Neuronal stem cell (in vitro differentiated cells): ENCODE data around the gene THEMIS.
A peak's percentile ranks its signal among the peaks of the same experiment; 100 is the strongest.
"Not testable (repeated sequence)": the region's sequence is repeated elsewhere in the genome, so short reads cannot be mapped to it uniquely, and the experiment has no call there.

ENCODE experiments used
- DNase-seq: peaks from one replicate; pipeline ENCODE4 v3.0.0-alpha.2; 2013; ENCODE audit warnings: low spot score
- H2AFZ ChIP-seq: one replicate; pipeline ENCODE4 v1.6.1; 2013; ENCODE audit warnings: mild to moderate bottlenecking, low read length, inconsistent platforms
- H2AK5ac ChIP-seq: 2 replicates; pipeline ENCODE4 v1.6.1; 2013; ENCODE audit warnings: low read depth, mild to moderate bottlenecking, inconsistent platforms, low read length, moderate library complexity, mixed read lengths
- H2BK120ac ChIP-seq: 2 replicates; pipeline ENCODE4 v1.6.1; 2013; ENCODE audit warnings: low read depth, mild to moderate bottlenecking, inconsistent platforms, low read length, moderate library complexity, mixed read lengths
- H2BK12ac ChIP-seq: one replicate; pipeline ENCODE4 v1.6.1; 2013; ENCODE audit warnings: low read length, inconsistent platforms
- H2BK15ac ChIP-seq: 2 replicates; pipeline ENCODE4 v1.6.1; 2013; ENCODE audit warnings: mild to moderate bottlenecking, low read length, inconsistent platforms, mixed read lengths
- H2BK5ac ChIP-seq: one replicate; pipeline ENCODE4 v1.6.1; 2013; ENCODE audit warnings: inconsistent platforms, mild to moderate bottlenecking, low read length, moderate library complexity
- H3K14ac ChIP-seq: one replicate; pipeline ENCODE4 v1.6.1; 2013; ENCODE audit warnings: low read length, inconsistent platforms
- H3K18ac ChIP-seq: 2 replicates; pipeline ENCODE4 v1.6.1; 2013; ENCODE audit warnings: low read length, inconsistent platforms
- H3K23ac ChIP-seq: 2 replicates; pipeline ENCODE4 v1.6.1; 2013; ENCODE audit warnings: low read depth, mild to moderate bottlenecking, mixed read lengths, low read length, inconsistent platforms; ENCODE audit not compliant: poor library complexity
- H3K27ac ChIP-seq: replicated peaks from 3 replicates; pipeline ENCODE4 v1.5.1; 2013; ENCODE audit warnings: low read length, inconsistent platforms
- H3K27me3 ChIP-seq, 3 experiments: 2 replicates each; pipeline ENCODE4 v1.6.1; 2013; ENCODE audit warnings: low read length in 3 of 3, mild to moderate bottlenecking in 2 of 3, inconsistent platforms in 1 of 3, low read depth in 1 of 3, mixed read lengths in 1 of 3, moderate library complexity in 1 of 3; ENCODE audit not compliant: control insufficient read depth in 3 of 3, insufficient read depth in 3 of 3
- H3K36me3 ChIP-seq, 2 donors: replicated peaks in 1 of 2; 2 replicates each; pipeline ENCODE4 v1.6.1; 2013; ENCODE audit warnings: low read length in 2 of 2; ENCODE audit not compliant: control insufficient read depth in 2 of 2, insufficient read depth in 2 of 2
- H3K4ac ChIP-seq: 2 replicates; pipeline ENCODE4 v1.6.1; 2013; ENCODE audit warnings: inconsistent platforms, mild to moderate bottlenecking, low read length, moderate library complexity
- H3K4me1 ChIP-seq, 2 donors: 1 replicate in 1 of 2; 2 replicates in 1 of 2; pipeline ENCODE4 v1.6.1; 2013; ENCODE audit warnings: low read length in 2 of 2, low read depth in 1 of 2; ENCODE audit not compliant: control insufficient read depth in 2 of 2, insufficient read depth in 1 of 2
- H3K4me2 ChIP-seq: one replicate; pipeline ENCODE4 v1.6.1; 2013; ENCODE audit warnings: mild to moderate bottlenecking, low read length, inconsistent platforms; ENCODE audit not compliant: insufficient read depth, poor library complexity, severe bottlenecking
- H3K4me3 ChIP-seq, 2 donors: 2 replicates each; pipeline ENCODE4 v1.5.1; 2013; ENCODE audit warnings: low read length in 2 of 2, mild to moderate bottlenecking in 2 of 2, inconsistent platforms in 1 of 2, moderate library complexity in 1 of 2
- H3K79me1 ChIP-seq: one replicate; pipeline ENCODE4 v1.6.1; 2013; ENCODE audit warnings: low read depth, mild to moderate bottlenecking, inconsistent platforms, low read length, moderate library complexity
- H3K9ac ChIP-seq: one replicate; pipeline ENCODE4 v1.6.1; 2013; ENCODE audit warnings: mild to moderate bottlenecking, low read depth, low read length, inconsistent platforms; ENCODE audit not compliant: poor library complexity
- H3K9me3 ChIP-seq, 2 donors: replicated peaks in 1 of 2; 2 replicates each; pipeline versions ENCODE3 to v1.6.1; 2013; ENCODE audit warnings: low read length in 2 of 2, mild to moderate bottlenecking in 2 of 2, inconsistent platforms in 1 of 2, low read depth in 1 of 2, mixed read lengths in 1 of 2, moderate library complexity in 1 of 2; ENCODE audit not compliant: control insufficient read depth in 2 of 2, insufficient read depth in 1 of 2
- H4K8ac ChIP-seq: one replicate; pipeline ENCODE4 v1.6.1; 2013; ENCODE audit warnings: low read depth, mild to moderate bottlenecking, inconsistent platforms, low read length, moderate library complexity
- H4K91ac ChIP-seq: one replicate; pipeline ENCODE4 v1.6.1; 2013; ENCODE audit warnings: low read length, low read depth, mild to moderate bottlenecking, inconsistent platforms; ENCODE audit not compliant: poor library complexity
- WGBS, 2 donors: extraction: QIAGEN DNeasy Blood & Tissue Kit; methylation state at CpG; one replicate each; pipeline ENCODE4 v1.1.7; 2013; ENCODE audit warnings: missing lambda C conversion rate in 2 of 2, mixed read lengths in 1 of 2; ENCODE audit not compliant: insufficient read length in 2 of 2, insufficient replicate concordance in 1 of 2; ENCODE audit errors: extremely low coverage in 2 of 2; 5-methylcytosine and 5-hydroxymethylcytosine counted together

Gene THEMIS

GRCh38 chr6:127786109-127786508, 114.7 kb downstream of the THEMIS start:
- Histone ChIP-seq H2BK15ac (no peak overlapping the region), H3K9me3 (peaks cover 0 to 2% of the 10 kb centered on the region in 2 donors)

GRCh38 chr6:127784468-127784867, 116.4 kb downstream of the THEMIS start:
- no peak overlapping the region for H2AFZ ChIP-seq
- no peak overlapping the region for H2BK15ac ChIP-seq
- H2BK12ac ChIP-seq = no peak overlapping the region
- no peak overlapping the region for H3K27ac ChIP-seq
- H4K91ac ChIP-seq = no peak overlapping the region
- peaks cover 0 to 2% of the 10 kb centered on the region in 2 donors for H3K4me1 ChIP-seq
- H3K27me3 ChIP-seq = no peaks in the 10 kb centered on the region
- H3K4me3 ChIP-seq = no peak overlapping the region
- H2BK5ac ChIP-seq = no peak overlapping the region
- WGBS, 2 donors = no CpG with 5 or more reads among the region's 1 CpG
- no peak overlapping the region for H2BK120ac ChIP-seq
- H3K14ac ChIP-seq = no peak overlapping the region
- H3K23ac ChIP-seq = no peak overlapping the region
- H2AK5ac ChIP-seq = no peak overlapping the region
- H3K4me2 ChIP-seq = no peak overlapping the region
- H3K18ac ChIP-seq = no peak overlapping the region
- H3K79me1 ChIP-seq = no peaks in the 10 kb centered on the region
- H3K9me3 ChIP-seq = no peaks in the 10 kb centered on the region
- no peak overlapping the region for H3K9ac ChIP-seq
- no peak overlapping the region for H4K8ac ChIP-seq
- no peak overlapping the region for H3K4ac ChIP-seq
- no peak for DNase-seq
- no peaks in the 10 kb centered on the region for H3K36me3 ChIP-seq

More at GRCh38 chr6:127786109-127786508, 114.7 kb downstream of the THEMIS start:
- no peaks in the 10 kb centered on the region for H3K79me1 ChIP-seq
- H2BK120ac ChIP-seq = no peak overlapping the region
- no peaks in the 10 kb centered on the region for H3K36me3 ChIP-seq
- H3K4me2 ChIP-seq = no peak overlapping the region
- DNase-seq = no peak
- H2BK12ac ChIP-seq = no peak overlapping the region
- no peaks in the 10 kb centered on the region for H3K27me3 ChIP-seq
- no peak overlapping the region for H3K14ac ChIP-seq
- no peak overlapping the region for H3K4me3 ChIP-seq
- peaks cover 0 to 2% of the 10 kb centered on the region in 2 donors for H3K4me1 ChIP-seq
- H3K23ac ChIP-seq = no peak overlapping the region
- no peak overlapping the region for H3K9ac ChIP-seq
- WGBS, 2 donors = no CpG with 5 or more reads among the region's 1 CpG
- H3K4ac ChIP-seq = no peak overlapping the region
- no peak overlapping the region for H2AFZ ChIP-seq
- no peak overlapping the region for H3K27ac ChIP-seq
- H2AK5ac ChIP-seq = no peak overlapping the region
- no peak overlapping the region for H2BK5ac ChIP-seq
- no peak overlapping the region for H4K91ac ChIP-seq
- H3K18ac ChIP-seq = no peak overlapping the region
- H4K8ac ChIP-seq = no peak overlapping the region

GRCh38 chr6:127781636-127782272, 119.1 kb downstream of the THEMIS start:
- H3K79me1 ChIP-seq = not testable (repeated sequence)

GRCh38 chr6:127776320-127776719, 124.5 kb downstream of the THEMIS start:
- no peak overlapping the region for H2BK12ac ChIP-seq
- H3K9me3 ChIP-seq = no peaks in the 10 kb centered on the region
- no peak overlapping the region for H3K18ac ChIP-seq
- H3K9ac ChIP-seq = no peak overlapping the region
- H4K91ac ChIP-seq = no peak overlapping the region
- H2BK120ac ChIP-seq = no peak overlapping the region
- WGBS, 2 donors = no CpG with 5 or more reads among the region's 2 CpGs
- no peak overlapping the region for H3K4me2 ChIP-seq
- DNase-seq = no peak
- no peak overlapping the region for H3K4me3 ChIP-seq
- H3K23ac ChIP-seq = no peak overlapping the region
- no peak overlapping the region for H3K4ac ChIP-seq
- peak overlapping the region; percentile 62 for H2AFZ ChIP-seq
- H3K14ac ChIP-seq = no peak overlapping the region
- no peaks in the 10 kb centered on the region for H3K36me3 ChIP-seq
- H3K27me3 ChIP-seq = no peaks in the 10 kb centered on the region
- H4K8ac ChIP-seq = no peak overlapping the region
- no peaks in the 10 kb centered on the region for H3K79me1 ChIP-seq
- H3K27ac ChIP-seq = no peak overlapping the region
- no peak overlapping the region for H2BK5ac ChIP-seq
- H3K4me1 ChIP-seq = no peaks in the 10 kb centered on the region
- H2BK15ac ChIP-seq = no peak overlapping the region
- H2AK5ac ChIP-seq = no peak overlapping the region

More at GRCh38 chr6:127781636-127782272, 119.1 kb downstream of the THEMIS start:
- not testable (repeated sequence) for H3K4me1 ChIP-seq, H4K91ac ChIP-seq, H3K14ac ChIP-seq, H3K4me2 ChIP-seq, H2AFZ ChIP-seq, H4K8ac ChIP-seq, H3K27ac ChIP-seq, H3K9ac ChIP-seq, H2BK120ac ChIP-seq, H2BK12ac ChIP-seq, H3K9me3 ChIP-seq, H3K4me3 ChIP-seq, H2AK5ac ChIP-seq, H2BK15ac ChIP-seq, H3K27me3 ChIP-seq, H2BK5ac ChIP-seq, H3K36me3 ChIP-seq, H3K23ac ChIP-seq, H3K18ac ChIP-seq, H3K4ac ChIP-seq, DNase-seq
- no CpG with 5 or more reads among the region's 4 CpGs for WGBS, 2 donors
